Superior temporal gyrus (tissue), 1 donor: ENCODE data around the gene LMNTD2.

Experiments
- DNase-seq: peaks from one replicate; pipeline ENCODE4 v3.0.0-alpha.2; 2016; ENCODE audit errors: extremely low spot score

The LMNTD2 gene

DNA sequence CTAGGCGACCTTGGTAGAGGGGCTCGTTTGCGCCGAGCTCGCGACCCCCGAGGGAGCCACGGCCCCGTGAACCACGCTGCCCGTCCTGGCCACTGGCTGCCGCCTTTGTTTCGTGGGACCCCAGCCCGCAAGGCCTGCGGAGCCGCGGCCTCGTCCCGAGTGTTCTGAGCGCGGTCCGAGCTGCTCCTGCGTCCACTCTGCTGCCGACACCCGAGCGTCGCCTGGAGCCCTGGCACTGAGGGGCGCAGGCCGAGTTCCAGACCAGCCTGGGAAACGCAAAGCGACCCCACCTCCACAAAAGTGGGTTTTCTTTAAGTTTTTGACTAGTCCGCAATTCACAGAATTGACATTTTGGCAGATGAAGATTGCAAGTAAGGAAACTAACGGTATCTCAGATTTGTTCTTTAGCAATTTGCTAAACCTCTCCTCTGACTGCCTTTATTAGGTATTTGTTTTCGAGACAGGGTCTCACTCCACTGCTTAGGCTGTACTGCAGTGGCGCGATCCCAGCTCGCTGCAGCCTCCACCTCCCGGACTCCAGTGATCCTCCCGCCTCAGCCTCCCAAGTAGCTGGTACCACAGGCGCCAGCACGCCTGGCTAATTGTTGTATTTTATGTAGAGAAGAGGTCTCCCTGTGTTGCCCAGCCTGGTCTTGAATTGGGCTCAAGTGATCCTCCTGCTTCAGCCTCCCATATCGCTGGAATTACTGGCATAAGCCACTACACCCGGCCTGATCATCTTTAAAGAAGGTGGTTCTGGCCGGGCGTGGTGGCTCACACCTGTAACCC is 52.6 kb downstream of the LMNTD2 start:
- DNase-seq: no peak

DNA sequence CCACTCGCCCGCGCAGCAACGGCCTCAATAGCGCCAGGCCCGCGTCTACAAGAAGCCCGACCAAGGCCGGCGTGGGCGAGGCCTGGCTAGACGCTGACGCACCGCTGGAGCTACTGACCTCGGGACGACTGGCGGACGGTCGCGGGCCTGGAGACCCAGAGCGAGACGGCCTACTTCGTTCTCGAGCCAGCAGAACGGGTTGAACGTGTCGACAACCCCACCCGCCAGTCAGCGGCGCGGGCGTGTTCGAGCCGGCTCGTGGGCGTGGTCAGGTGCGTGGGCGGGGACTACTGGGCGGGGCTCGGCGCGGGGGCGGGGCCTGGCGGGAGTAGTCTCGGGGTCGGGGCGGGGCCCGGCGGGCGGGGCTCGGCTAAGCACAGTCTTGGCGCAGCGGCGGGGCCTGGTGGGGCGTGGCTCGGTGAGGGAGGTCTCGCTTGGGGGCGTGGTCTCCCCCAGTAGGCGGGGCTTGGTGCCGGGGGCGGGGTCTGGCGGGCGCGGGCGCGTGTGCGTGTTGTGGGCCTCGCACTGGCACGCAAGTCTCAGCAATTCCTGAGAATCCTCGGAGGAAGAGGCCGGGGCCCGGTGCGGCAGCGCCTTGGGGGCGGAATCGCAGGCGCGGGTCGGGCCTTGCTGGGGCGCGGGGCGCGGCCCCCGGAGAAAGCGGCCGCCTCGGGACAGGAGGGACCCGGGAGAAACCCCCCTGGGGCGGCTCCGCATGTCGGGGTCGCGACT is 53.4 kb downstream of the LMNTD2 start, which contains the start of gene RNH1:
Gene RNH1, minus strand, starts transcription at position 248 of the 732 bp plus-strand sequence. CDS start 5,080 bp downstream, outside the sequence.
- DNase-seq: peak; percentile 83

DNA sequence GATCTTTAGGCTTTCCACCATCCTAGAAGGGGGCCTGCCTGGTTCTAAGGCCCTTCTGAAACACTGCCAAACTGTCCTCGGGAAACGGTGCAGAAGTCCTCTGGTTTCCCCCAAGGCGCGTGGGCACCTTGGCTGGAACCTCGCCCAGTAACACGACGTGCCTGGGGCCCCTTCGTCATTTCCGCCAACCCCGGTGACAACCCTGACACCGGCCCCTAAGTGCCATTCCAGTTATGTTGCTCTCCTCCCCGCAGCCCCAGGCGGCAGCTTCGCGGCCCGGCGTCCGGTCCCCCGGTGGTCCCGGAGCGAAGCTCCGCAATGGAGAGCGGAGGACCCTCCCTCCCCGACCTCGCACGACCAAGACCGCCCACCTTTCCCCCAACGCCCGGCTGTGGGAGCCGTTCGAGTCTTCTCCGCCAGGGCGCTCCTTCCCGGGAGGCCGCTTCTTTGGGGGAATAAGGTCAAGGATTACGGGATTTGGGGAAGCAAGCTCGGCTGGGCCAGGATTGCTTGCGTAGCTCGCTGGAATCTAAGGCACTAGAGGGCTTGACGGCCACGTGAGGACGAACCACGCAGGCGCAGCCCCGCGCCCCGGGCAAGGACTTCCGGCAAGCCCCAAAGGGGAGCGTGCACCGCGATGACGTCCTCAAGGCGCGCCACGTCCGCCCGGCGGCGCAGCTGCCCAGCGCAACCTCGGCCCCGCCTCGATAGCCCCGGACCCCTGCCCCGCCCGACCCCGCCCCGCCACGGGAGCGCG is 54.1 kb downstream of the LMNTD2 start:
- peak; percentile 97 for DNase-seq

DNA sequence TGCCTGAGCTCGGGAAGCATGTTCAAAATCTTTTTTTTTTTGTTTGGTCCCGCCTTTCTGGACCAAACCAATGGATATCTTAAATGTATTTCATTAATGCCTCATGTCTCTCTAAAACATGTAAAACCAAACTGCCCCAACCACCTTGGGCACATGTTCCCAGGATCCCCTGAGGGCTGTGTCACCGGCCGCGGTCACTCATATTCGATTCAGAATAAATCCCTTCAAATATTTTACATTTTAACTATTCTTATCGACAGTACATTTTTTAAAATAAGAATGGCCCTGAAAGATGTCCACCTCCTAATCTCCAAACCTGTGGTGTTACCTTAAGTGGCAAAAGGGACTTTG is 55.6 kb downstream of the LMNTD2 start:
- DNase-seq: no peak
